C4-2B (cell line): ENCODE measurements around the gene BRMS1.

Source experiments
- CTCF ChIP-seq: fragments of 450-650 bp; conservative IDR thresholded peaks from 2 replicates; pipeline ENCODE4 v1.5.1; 2017; ENCODE audit warnings: mild to moderate bottlenecking
- ZFX ChIP-seq: fragments of 450-650 bp; IDR thresholded peaks from 2 replicates; pipeline ENCODE4 v1.6.1; 2017

- TF ChIP-seq CTCF (no peak), ZFX (no peak)
Measured at GRCh38 chr11:66337103-66337899, 7.6 kb downstream of the BRMS1 start.
